Measurements from ENCODE around the gene ZDHHC8. TPM values are rescaled to one million over a fixed set of nuclear protein-coding genes. Genes with fewer than 3 reads are reported as not detected.

ZDHHC8 gene
- total RNA-seq, 3 donors from 2014 or later, result 10.2 to 14.1 (median 11.2) TPM

- DNase-seq (ENCODE audit: low spot score in 2 of 2), result no peak
- TF ChIP-seq CTCF (IDR thresholded peaks at IDR 0.05) (no peak), POLR2A (IDR thresholded peaks at IDR 0.05) (no peak), POLR2AphosphoS5 (IDR thresholded peaks at IDR 0.05) (no peak)
- no peaks in the 10 kb centered on the region for H3K27me3 ChIP-seq
- intact Hi-C loops (cut with DNase I; ENCODE audit: low total_unique reads), result no loop called here
- no peaks in the 10 kb centered on the region for H3K9me3 ChIP-seq
- H3K27ac ChIP-seq, result no peak overlapping the region
- no peak overlapping the region for H3K4me3 ChIP-seq
- H3K36me3 ChIP-seq, result peaks cover 12% of the 10 kb centered on the region
- H3K4me1 ChIP-seq, result no peaks in the 10 kb centered on the region
Measured at GRCh38 chr22:20105456-20106204, 26.0 kb upstream of the ZDHHC8 start.

- Histone ChIP-seq H3K27me3 (no peaks in the 10 kb centered on the region), H3K9me3 (no peaks in the 10 kb centered on the region), H3K4me1 (no peaks in the 10 kb centered on the region), H3K36me3 (peaks cover 12% of the 10 kb centered on the region), H3K4me3 (no peak overlapping the region), H3K27ac (no peak overlapping the region)
- TF ChIP-seq CTCF (IDR thresholded peaks at IDR 0.05), result no peak
- TF ChIP-seq POLR2A (IDR thresholded peaks at IDR 0.05), result no peak
- TF ChIP-seq POLR2AphosphoS5 (IDR thresholded peaks at IDR 0.05), result no peak
- intact Hi-C loops (cut with DNase I; ENCODE audit: low total_unique reads), result no loop called here
- no peak for DNase-seq (ENCODE audit: low spot score in 2 of 2)
Measured at GRCh38 chr22:20106205-20106848, 25.3 kb upstream of the ZDHHC8 start.

GRCh38 chr22:20106849-20107237 is 24.8 kb upstream of the ZDHHC8 start:
- peaks cover 12% of the 10 kb centered on the region for H3K36me3 ChIP-seq
- no peak overlapping the region for H3K4me3 ChIP-seq
- no peak overlapping the region for H3K27ac ChIP-seq
- H3K4me1 ChIP-seq, result no peaks in the 10 kb centered on the region
- intact Hi-C loops (cut with DNase I; ENCODE audit: low total_unique reads), result no loop called here
- no peak for DNase-seq (ENCODE audit: low spot score in 2 of 2)
- TF ChIP-seq POLR2AphosphoS5 (IDR thresholded peaks at IDR 0.05) (no peak), POLR2A (IDR thresholded peaks at IDR 0.05) (no peak), CTCF (IDR thresholded peaks at IDR 0.05) (no peak)
- no peaks in the 10 kb centered on the region for H3K9me3 ChIP-seq
- H3K27me3 ChIP-seq, result no peaks in the 10 kb centered on the region

- intact Hi-C loops (cut with DNase I; ENCODE audit: low total_unique reads), result no loop called here
- Histone ChIP-seq H3K4me1 (no peaks in the 10 kb centered on the region), H3K36me3 (peaks cover 12% of the 10 kb centered on the region), H3K27ac (no peak overlapping the region), H3K4me3 (no peak overlapping the region), H3K9me3 (no peaks in the 10 kb centered on the region), H3K27me3 (no peaks in the 10 kb centered on the region)
- DNase-seq (ENCODE audit: low spot score in 2 of 2), result no peak
- TF ChIP-seq POLR2AphosphoS5 (IDR thresholded peaks at IDR 0.05), result no peak
Measured at GRCh38 chr22:20107471-20107901, 24.1 kb upstream of the ZDHHC8 start.

- intact Hi-C loops (cut with DNase I; ENCODE audit: low total_unique reads), result no loop called here
- no peak for DNase-seq (ENCODE audit: low spot score in 2 of 2)
Measured at GRCh38 chr22:20107951-20108756, 23.4 kb upstream of the ZDHHC8 start.

More at GRCh38 chr22:20107951-20108756, 23.4 kb upstream of the ZDHHC8 start:
- no peak overlapping the region for H3K27ac ChIP-seq
- H3K27me3 ChIP-seq, result no peaks in the 10 kb centered on the region
- H3K36me3 ChIP-seq, result peaks cover 12% of the 10 kb centered on the region
- no peak overlapping the region for H3K4me3 ChIP-seq
- no peaks in the 10 kb centered on the region for H3K4me1 ChIP-seq
- no peaks in the 10 kb centered on the region for H3K9me3 ChIP-seq
- TF ChIP-seq POLR2A (IDR thresholded peaks at IDR 0.05) (no peak), POLR2AphosphoS5 (IDR thresholded peaks at IDR 0.05) (no peak), CTCF (IDR thresholded peaks at IDR 0.05) (no peak)

Data from breast epithelium (tissue), 4 donors.